Measurements from ENCODE around the gene SPTBN1.

SPTBN1 gene

GRCh38 chr2:54666634-54667265, 210.6 kb downstream of the SPTBN1 start:
- TF ChIP-seq ZFX (IDR thresholded peaks at IDR 0.05) (no peak), CTCF (conservative IDR thresholded peaks at IDR 0.05) (no peak)
- H3K27ac ChIP-seq: no peak overlapping the region

DNA sequence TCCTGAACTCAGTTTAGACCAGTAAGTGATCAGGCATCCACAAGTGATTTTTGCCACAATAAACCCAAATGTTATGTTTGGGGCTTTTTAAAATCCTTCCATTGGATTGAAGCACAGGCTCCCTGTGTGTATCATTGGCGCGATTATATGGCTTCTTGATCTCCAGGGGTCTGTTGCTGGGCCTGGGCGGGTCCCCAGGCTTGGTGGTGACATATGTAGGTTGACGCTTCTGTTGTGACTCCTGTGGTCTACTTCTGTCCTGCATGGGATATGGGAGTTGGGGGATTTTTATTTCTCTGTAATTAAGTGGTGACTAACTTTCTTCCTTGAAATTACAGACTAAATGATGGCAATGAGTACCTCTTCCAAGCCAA, 211.1 kb downstream of the SPTBN1 start:
- H3K27ac ChIP-seq: no peak overlapping the region
- TF ChIP-seq CTCF (conservative IDR thresholded peaks at IDR 0.05): no peak
- TF ChIP-seq ZFX (IDR thresholded peaks at IDR 0.05): no peak

- H3K27ac ChIP-seq: no peak overlapping the region
- TF ChIP-seq CTCF (conservative IDR thresholded peaks at IDR 0.05): no peak
- no peak for TF ChIP-seq ZFX (IDR thresholded peaks at IDR 0.05)
These were observed 211.9 kb downstream of the SPTBN1 start for GRCh38 chr2:54667726-54668650.

DNA sequence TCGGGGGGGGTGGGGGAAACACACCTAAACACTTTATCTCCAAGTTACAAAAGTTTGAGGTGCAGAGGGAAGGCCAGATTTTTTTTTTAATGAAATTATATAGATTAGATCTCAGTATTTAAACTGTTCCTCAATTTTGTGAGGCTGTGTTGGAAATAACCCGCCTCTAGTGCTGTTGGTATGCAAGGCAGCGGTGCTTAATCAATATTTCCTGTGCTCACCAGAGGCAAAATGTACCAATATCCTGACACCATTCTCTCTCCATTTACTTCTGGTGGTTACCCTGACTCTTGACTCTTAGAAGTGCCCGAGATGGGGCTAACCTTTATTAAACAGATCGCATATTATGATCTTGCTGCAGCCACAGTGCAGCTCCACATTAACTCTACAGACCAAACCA, 212.6 kb downstream of the SPTBN1 start:
- H3K27ac ChIP-seq: no peak overlapping the region
- no peak for TF ChIP-seq CTCF (conservative IDR thresholded peaks at IDR 0.05)
- TF ChIP-seq ZFX (IDR thresholded peaks at IDR 0.05): no peak

DNA sequence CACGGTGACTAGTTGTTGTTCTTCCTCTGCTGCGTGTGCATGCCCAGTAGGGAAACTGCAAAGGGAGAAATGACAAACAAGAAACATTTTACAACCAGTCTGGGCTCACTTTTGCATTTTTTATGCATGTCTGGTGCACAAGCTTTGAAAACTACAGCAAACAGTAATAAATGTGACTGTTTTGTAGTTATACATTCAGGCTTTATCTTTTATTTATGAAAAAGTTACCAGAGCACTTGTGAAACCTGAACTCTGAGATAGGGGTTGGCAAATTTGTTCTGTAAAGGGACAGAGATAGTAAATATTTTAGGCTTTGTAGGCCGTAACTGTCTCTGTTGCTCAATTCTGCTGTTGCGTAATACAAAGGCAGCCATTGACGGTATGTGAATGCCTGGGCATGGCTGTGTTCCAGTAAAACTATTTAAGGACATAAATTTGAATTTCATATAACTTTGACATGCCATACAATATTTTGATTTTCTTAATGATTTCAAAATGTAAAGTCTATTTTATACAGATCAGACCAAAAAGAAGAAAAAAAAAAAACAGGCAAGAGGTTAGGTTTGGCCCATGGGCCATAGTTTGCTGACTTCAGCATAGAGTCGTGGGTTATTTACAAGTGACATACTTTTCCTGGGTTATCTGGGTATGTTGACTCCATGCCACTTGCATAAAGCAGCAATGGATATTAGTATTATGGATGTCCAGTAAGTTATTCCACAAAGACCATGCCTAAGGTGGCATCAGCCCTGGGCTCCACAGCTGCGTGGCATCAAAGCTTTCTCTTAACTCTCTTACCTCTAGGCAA, 213.8 kb downstream of the SPTBN1 start:
- H3K27ac ChIP-seq: no peak overlapping the region
- no peak for TF ChIP-seq ZFX (IDR thresholded peaks at IDR 0.05)
- TF ChIP-seq CTCF (conservative IDR thresholded peaks at IDR 0.05): no peak

- no peak overlapping the region for H3K27ac ChIP-seq
- TF ChIP-seq ZFX (IDR thresholded peaks at IDR 0.05): no peak
- TF ChIP-seq CTCF (conservative IDR thresholded peaks at IDR 0.05): no peak
These were observed 214.4 kb downstream of the SPTBN1 start for GRCh38 chr2:54670485-54671009.

Measured in C4-2B (cell line).